GM12873 (cell line): ENCODE data around the gene CCL8.

Experiments used
- TF ChIP-seq, protein P1 (sequence below): IDR thresholded peaks from 2 replicates; pipeline ENCODE4 v1.5.1; 2012; ENCODE audit warnings: low read depth, mild to moderate bottlenecking, moderate library complexity, low read length, control low read depth; ENCODE audit not compliant: insufficient read depth; ENCODE audit errors: missing control alignments

The CCL8 gene

GRCh38 chr17:34349751-34350150 is 30.5 kb downstream of the CCL8 start:
- TF ChIP-seq, protein P1, sequence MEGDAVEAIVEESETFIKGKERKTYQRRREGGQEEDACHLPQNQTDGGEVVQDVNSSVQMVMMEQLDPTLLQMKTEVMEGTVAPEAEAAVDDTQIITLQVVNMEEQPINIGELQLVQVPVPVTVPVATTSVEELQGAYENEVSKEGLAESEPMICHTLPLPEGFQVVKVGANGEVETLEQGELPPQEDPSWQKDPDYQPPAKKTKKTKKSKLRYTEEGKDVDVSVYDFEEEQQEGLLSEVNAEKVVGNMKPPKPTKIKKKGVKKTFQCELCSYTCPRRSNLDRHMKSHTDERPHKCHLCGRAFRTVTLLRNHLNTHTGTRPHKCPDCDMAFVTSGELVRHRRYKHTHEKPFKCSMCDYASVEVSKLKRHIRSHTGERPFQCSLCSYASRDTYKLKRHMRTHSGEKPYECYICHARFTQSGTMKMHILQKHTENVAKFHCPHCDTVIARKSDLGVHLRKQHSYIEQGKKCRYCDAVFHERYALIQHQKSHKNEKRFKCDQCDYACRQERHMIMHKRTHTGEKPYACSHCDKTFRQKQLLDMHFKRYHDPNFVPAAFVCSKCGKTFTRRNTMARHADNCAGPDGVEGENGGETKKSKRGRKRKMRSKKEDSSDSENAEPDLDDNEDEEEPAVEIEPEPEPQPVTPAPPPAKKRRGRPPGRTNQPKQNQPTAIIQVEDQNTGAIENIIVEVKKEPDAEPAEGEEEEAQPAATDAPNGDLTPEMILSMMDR, result no peak

DNA sequence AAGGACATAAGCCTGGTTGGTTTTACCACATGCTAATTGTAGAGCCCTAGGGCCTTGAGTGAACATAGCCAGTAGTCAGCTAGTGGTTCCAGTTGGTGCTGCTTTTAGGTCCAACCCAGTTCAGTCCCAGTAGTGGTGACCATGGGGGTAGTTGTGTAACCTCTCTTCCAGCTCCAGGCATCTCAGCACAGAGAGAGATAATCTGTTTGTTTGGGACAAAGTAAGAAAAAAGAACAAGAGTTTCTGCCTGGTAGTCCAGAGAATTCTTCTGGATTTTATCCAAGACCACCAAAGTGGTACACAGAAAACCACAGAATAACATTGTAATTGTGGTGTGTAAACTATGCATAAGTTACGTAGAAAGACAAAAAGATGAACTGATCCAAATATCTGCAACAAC is 31.9 kb downstream of the CCL8 start:
- TF ChIP-seq, protein P1, result no peak

DNA sequence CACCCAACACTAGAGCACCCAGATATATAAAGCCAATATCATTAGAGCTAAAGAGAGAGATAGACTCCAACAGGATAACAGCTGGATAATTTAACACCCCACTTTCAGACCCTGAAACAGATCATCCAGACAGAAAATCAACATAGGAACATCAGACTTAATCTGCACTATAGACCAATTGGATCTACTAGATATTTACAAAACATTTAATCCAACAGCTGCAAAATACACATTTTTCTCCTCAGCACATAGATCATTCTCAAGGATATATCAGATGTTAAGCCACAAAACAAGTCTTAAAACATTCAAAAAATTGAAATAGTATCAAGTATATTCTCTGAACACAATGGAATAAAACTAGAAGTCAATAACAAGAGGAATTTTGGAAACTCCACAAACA is 33.0 kb downstream of the CCL8 start:
- TF ChIP-seq, protein P1, result no peak

DNA sequence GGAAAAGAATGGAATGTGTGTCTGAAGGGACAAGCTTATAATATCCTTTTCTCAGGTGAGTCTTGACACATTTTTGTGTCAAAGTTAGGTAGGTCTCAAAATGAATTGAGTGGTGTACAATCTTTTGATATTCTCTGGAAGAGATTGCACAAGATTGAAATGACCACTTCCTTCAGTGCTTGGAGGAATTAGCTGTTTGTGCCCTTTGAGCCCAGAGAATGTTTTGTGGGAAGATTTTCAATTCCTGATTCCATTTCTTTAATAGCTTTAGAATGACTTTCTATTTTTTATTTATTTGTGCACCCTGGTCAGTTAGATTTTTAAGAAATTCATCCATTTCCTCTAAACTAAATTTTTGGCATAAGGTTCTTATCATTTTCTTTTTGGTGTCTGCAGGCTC is 35.4 kb downstream of the CCL8 start:
- TF ChIP-seq, protein P1, result no peak

GRCh38 chr17:34356194-34356593 is 37.0 kb downstream of the CCL8 start, which contains the start of gene CCL13:
TSS of gene CCL13 (plus strand) at chr17:34356480. CDS start at chr17:34356527, 47 bp downstream.
- TF ChIP-seq, protein P1, result no peak

DNA sequence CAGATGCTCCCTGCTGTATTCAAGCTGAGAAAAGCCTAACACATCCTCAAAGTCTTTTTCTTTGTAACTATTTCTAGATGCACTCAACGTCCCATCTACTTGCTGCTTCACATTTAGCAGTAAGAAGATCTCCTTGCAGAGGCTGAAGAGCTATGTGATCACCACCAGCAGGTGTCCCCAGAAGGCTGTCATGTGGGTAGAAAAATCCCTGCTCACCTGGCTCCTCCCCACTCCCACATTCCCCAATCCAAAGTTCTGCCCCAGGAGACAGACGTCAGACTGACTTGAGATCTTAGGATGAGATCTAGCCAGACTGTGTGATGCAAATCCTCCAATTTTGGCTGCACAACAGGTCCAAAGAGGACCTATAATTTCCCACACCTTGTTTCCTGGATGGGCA is 38.2 kb downstream of the CCL8 start:
- TF ChIP-seq, protein P1, result peak; percentile 16

DNA sequence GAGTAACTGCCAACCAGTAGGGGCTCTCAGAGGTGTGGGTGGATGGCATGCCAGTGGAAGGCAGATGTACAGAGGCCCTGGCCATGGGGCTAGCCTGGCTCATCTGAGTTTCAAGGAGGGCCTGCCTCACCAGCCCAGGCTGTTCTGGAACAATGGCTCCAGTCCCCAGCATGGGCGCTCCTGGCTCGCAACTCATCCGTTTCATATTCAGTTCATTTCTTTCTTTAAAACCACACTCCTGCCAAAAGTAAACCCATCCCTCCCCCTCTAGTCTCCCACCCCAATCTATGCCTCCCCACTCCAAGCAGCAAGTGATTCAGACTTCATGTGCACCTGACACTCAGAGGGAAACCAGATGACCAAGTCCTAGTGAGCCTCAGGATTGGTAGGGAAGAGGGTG is 39.4 kb downstream of the CCL8 start:
- TF ChIP-seq, protein P1, result no peak
